ENCODE data around the gene HSPB6.

HSPB6 gene

GRCh38 chr19:35716801-35717664, 39.8 kb downstream of the HSPB6 start:
- peak; percentile 69 for DNase-seq (ENCODE audit: low read depth)

DNA sequence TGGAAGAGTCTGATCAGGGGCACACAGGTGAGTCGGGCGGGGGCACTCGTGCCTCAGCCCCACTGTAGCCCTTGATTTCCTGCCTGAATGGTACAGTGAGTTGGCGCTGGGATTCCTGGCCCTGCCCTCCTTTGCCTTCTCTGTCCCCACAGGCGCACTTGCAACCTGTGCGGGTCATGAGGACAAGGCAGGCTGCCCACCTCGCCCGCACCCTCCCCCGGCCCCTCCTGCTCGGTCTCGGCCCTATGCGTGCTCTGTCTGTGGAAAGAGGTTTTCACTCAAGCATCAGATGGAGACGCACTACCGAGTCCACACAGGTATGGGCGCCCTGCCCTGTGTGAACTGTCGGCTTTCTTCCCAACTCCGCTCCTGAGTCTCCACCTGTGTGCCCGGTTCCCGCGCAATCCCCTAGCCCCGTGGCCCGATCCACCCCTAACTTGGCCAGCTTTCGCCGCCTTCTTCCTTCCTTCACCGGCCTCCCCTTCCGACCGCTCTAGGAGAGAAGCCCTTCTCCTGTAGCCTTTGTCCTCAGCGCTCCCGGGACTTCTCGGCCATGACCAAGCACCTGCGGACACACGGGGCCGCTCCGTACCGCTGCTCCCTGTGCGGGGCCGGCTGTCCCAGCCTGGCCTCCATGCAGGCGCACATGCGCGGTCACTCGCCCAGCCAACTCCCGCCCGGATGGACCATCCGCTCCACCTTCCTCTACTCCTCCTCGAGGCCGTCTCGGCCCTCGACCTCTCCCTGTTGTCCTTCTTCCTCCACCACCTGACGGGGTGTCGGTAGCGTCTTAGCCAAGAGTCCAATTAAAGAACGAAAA, 40.6 kb downstream of the HSPB6 start:
- no peak for DNase-seq (ENCODE audit: low read depth)

DNA sequence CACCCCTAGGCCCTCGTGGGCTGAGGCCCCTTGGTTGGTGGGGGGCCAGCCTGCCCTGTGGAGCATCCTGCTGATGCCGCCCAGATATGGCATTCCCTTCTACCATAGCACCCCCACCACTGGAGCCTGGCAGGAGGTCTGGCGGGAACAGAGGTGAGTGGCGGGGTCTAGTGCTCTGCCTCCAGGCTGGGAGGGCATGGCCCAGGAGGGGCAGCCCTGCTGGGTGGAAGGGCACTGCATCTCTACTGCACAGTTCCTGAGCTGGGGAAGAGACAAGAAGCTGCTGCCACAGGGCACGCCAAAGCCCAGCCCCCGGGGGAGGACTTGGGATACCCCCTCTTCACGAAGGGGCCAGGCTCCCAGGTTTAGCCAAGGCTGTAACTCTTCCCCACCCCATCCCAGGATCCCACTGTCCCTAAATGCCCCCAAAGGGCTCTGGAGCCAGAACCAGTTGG, 41.4 kb downstream of the HSPB6 start:
- no peak for DNase-seq (ENCODE audit: low read depth)

DNA sequence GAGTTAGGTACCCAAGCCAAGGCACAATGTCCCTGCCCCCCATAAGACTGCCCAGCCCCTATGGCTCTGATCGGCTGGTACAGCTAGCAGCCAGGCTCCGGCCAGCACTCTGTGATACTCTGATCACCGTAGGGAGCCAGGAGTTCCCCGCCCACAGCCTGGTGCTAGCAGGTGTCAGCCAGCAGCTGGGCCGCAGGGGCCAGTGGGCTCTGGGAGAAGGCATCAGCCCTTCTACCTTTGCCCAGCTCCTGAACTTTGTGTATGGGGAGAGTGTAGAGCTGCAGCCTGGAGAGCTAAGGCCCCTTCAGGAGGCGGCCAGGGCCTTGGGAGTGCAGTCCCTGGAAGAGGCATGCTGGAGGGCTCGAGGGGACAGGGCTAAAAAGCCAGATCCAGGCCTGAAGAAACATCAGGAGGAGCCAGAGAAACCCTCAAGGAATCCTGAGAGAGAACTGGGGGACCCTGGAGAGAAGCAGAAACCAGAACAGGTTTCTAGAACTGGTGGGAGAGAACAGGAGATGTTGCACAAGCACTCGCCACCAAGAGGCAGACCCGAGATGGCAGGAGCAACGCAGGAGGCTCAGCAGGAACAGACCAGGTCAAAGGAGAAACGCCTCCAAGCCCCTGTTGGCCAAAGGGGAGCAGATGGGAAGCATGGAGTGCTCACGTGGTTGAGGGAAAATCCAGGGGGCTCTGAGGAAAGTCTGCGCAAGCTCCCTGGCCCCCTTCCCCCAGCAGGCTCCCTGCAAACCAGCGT, 42.1 kb downstream of the HSPB6 start:
- no peak for DNase-seq (ENCODE audit: low read depth)

DNA sequence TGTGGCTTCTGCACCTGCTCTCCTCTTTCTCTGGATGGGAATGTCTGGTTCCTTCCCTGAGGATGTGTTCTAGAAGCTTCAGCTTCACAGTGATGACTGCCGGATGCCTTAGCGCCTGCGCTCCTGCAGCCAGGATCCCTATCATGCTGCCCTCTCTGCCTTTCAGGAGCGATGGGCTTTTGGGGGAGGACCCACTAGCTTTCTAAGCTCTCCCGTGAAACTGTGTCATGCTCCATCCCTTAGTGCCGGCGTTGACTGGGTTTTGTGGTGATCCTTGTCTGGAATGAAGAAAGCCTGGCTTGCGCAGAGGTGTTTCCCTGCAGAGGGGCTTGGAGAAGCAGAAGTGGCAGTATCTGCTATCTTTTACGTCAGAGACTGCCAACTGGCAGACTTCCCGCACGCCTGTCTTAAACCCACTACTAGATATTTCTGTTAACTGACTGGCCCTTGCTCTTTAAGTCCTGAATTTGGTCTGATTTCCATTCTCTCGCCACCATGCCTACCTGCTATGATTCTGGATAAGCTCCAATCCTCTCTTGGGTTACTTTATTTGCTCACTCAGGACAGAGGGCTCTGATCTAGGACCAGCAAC, 42.8 kb downstream of the HSPB6 start:
- no peak for DNase-seq (ENCODE audit: low read depth)

DNA sequence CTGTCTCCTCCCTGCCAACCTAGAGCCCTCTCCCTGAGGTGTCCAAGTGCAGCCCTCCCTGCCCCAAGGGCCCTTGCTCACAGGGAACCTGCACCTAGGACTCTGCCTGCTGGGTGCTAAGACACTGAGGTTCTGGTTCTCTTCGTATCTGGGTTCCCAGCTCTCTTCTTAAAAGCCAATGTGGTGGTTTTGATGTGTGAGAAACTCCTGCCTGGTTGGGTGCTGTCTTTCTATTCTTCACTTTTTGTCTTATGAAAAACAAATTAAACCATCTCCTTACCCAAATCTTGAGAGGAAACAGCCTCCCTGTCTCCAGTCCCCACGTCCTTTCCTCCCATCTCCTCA, 43.4 kb downstream of the HSPB6 start:
- DNase-seq (ENCODE audit: low read depth) = no peak

DNA sequence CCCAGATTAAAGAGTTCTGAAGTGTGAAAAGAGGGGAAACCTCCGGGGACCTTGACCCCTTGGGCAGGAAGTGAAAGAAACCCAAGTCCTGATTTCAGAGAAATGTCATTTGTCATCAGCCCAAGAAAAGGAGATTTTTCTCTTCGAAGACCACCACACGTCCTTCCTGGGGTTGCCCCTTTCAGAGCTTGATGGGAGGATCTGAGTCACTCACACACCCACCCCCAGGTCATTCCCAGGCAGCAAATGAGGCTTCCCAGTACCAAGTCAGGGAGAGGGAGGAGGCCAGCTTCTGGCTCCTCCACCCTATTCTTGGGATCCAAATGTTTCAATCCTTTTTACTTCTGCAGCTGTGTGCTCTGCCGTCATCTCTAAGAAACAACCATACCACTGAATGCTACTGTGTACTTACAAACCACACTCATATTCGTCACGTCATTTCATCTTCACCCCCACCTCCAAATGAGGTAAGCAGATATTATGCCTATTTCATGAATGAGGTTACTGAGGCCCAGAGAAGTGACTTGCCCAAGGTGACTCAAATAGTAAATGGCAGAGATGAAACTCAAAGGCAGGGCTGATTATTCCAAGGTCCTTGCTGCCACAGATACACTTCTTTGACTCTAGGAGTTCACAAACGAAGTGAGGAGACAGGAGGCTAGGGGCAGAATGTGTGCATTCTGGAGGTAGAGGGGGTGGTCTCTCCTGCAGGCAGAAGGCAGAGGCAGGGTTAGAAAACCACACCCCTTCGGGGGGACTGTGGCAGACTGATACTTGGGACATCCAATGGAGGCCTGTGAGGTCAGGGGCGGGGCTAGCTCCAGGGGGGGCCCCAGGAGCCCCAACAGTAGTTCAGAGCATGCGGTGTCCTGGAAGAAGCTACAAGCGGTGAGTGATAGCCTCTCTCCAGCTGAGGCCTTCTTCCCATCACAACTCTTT, 44.0 kb downstream of the HSPB6 start:
- DNase-seq (ENCODE audit: low read depth) = no peak

GRCh38 chr19:35710784-35711723, 45.8 kb downstream of the HSPB6 start:
- DNase-seq (ENCODE audit: low read depth) = no peak

GRCh38 chr19:35708391-35708790, 48.4 kb downstream of the HSPB6 start:
- no peak for DNase-seq (ENCODE audit: low read depth)
